Esophagus squamous epithelium (tissue), 5 donors: ENCODE data around the gene ITPK1. TPM values are rescaled to one million over a fixed set of nuclear protein-coding genes. Genes with fewer than 3 reads are reported as not detected.

Experiments
- DNase-seq: peaks from one replicate; lab custom pipeline; 2025; lab: John Stamatoyannopoulos, UW
- H3K27ac ChIP-seq, 4 donors: fragments of 200-600 bp; sonication (generic); one replicate each; pipeline ENCODE4 v1.5.1; 2016 to 2019; ENCODE audit warnings: mild to moderate bottlenecking in 1 of 4
- H3K27me3 ChIP-seq, 4 donors: fragments of 200-600 bp; sonication (generic); 1 replicate in 3 of 4; 2 replicates in 1 of 4; pipeline versions ENCODE4 v1.5.1 to v1.6.0; 2017 to 2021; ENCODE audit warnings: antibody characterized with exemption in 1 of 4
- H3K36me3 ChIP-seq, 3 donors: fragments of 200-600 bp; sonication (generic); one replicate each; pipeline ENCODE4 v1.5.1; 2016 to 2019
- H3K4me1 ChIP-seq, 3 donors: fragments of 200-600 bp; sonication (generic); one replicate each; pipeline ENCODE4 v1.5.1; 2017 to 2019
- H3K4me3 ChIP-seq, 4 donors: fragments of 200-600 bp; sonication (generic); 1 replicate in 3 of 4; 2 replicates in 1 of 4; pipeline ENCODE4 v1.5.1; 2016 to 2019; ENCODE audit warnings: mild to moderate bottlenecking in 2 of 4, moderate library complexity in 1 of 4
- H3K9me3 ChIP-seq, 3 donors: fragments of 200-600 bp; sonication (generic); one replicate each; pipeline ENCODE4 v1.5.1; 2016 to 2019
- POLR2A ChIP-seq, 4 donors: fragments of 450-650 bp; IDR thresholded peaks; one replicate each; pipeline ENCODE4 v1.6.1; 2017; ENCODE audit warnings: antibody characterized with exemption in 4 of 4, mild to moderate bottlenecking in 4 of 4, moderate library complexity in 3 of 4
- WGBS, 2 donors: methylation state at CpG; one replicate each; pipeline ENCODE4 v1.1.5; 2018; 5-methylcytosine and 5-hydroxymethylcytosine counted together
- intact Hi-C: fragments of 100-400 bp; cut with DNase I; formaldehyde crosslinking; loops from one replicate; pipeline ENCODE4 v1.15.0; 2022
- total RNA-seq, 4 donors: library from RNA; depleted of rRNA; stranded (reverse); fragments of >200 nt; gene quantifications; one replicate each; pipeline ENCODE4 v1.1.0, GENCODE V29; 2016
- TF ChIP-seq, protein P1 (sequence below), 6 experiments: fragments of 450-650 bp in 4 of 6; fragments of 200-600 bp in 2 of 6; sonication (generic) in 2 of 6; IDR thresholded peaks; one replicate each; pipeline ENCODE4 v1.5.1; 2016 to 2019; ENCODE audit warnings: antibody characterized with exemption in 6 of 6, mild to moderate bottlenecking in 4 of 6, moderate library complexity in 4 of 6
- donor health status: DM: yes; HTN: yes; CAD: no.

Gene ITPK1
- total RNA-seq, 4 donors from 2014 or later: 14.2 to 34.5 (median 25.8) TPM

DNA sequence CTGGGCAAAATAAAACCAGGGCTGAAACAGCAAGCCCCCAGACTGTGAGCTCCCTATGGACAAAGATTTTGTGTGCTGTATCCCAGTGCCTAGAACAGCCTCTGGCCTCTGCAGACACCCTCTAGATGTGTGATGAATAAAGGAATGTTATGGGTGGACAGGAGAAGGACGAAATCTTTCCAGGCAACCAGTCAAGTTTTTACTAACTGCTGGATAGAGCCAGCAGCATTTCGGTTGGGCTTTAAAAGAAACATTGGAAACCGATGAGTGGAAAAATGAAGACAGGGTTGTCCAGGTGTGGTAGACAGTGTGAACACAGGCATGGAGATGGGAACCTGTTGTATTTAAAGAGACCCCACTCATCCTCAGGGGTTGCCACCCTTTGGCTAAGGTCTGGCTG, 188.8 kb downstream of the ITPK1 start:
- H3K4me3 ChIP-seq: no peak overlapping the region
- intact Hi-C loops: no loop called here
- no peaks in the 10 kb centered on the region for H3K9me3 ChIP-seq

DNA sequence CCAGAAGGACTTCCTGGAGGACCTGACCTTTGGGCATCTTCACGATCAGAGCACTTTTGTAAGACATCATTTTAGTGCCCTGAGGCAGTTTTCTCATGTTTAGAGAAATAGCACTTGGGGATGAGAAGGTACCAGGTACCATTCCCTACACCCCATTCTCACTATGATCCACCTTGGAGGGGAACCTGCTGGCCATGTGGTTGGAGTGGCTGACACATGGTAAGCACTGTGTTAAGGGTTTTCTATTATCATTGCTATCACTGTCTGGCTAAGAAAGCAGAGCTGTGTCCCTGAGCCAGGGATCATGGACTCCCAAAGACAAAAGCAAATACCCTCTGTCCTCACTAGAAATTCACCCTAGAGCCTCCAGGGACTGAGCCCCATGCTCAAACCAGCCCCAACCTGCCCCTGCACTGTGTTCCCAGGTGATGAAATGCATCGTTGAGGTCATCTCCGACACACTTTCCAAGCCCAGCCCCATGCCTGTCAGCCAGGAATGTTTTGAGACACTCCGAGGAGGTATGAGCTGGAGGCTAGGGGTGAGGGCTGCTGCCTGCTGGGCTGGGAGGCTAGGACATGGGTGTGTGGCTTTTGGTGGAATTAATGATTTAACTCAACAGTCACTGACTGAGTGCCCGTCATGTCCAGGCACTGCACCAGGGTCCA, 189.4 kb downstream of the ITPK1 start:
- TF ChIP-seq, protein P1, sequence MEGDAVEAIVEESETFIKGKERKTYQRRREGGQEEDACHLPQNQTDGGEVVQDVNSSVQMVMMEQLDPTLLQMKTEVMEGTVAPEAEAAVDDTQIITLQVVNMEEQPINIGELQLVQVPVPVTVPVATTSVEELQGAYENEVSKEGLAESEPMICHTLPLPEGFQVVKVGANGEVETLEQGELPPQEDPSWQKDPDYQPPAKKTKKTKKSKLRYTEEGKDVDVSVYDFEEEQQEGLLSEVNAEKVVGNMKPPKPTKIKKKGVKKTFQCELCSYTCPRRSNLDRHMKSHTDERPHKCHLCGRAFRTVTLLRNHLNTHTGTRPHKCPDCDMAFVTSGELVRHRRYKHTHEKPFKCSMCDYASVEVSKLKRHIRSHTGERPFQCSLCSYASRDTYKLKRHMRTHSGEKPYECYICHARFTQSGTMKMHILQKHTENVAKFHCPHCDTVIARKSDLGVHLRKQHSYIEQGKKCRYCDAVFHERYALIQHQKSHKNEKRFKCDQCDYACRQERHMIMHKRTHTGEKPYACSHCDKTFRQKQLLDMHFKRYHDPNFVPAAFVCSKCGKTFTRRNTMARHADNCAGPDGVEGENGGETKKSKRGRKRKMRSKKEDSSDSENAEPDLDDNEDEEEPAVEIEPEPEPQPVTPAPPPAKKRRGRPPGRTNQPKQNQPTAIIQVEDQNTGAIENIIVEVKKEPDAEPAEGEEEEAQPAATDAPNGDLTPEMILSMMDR (IDR thresholded peaks at IDR 0.05): no peak
- no peak for TF ChIP-seq POLR2A (IDR thresholded peaks at IDR 0.05)
- no peak overlapping the region for H3K27ac ChIP-seq

More for the DNA sequence above, 188.8 kb downstream of the ITPK1 start:
- Histone ChIP-seq H3K36me3 (no peaks in the 10 kb centered on the region), H3K27ac (no peak overlapping the region), H3K4me1 (peaks cover 0 to 9% (median 0%) of the 10 kb centered on the region in 3 donors), H3K27me3 (peaks cover 0 to 46% (median 0%) of the 10 kb centered on the region in 4 donors)
- DNase-seq: no peak
- WGBS, 2 donors: 27 to 32% methylated on average over 3 of the region's 3 CpGs
- no peak for TF ChIP-seq POLR2A (IDR thresholded peaks at IDR 0.05)
- TF ChIP-seq, protein P1 (IDR thresholded peaks at IDR 0.05): no peak

DNA sequence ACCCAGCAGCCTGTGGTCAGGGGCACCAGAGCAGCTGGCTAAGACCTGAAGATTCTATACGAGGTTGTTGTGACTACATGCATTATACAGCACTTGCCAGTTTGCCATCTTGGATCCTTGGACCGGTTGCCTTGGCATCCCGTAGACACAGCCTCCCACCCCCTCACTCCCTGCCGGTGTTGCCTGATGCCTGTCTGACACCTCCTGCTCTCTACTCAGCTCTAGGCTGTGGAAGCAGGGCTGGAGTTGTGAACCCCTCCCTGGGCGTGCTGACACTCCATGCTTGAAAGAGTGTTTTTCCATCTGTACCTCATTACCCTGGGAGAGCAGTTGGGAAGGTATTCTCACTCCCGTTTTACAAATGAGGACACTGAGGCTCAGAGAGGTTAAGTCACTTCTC, 190.3 kb downstream of the ITPK1 start:
- TF ChIP-seq, protein P1 (IDR thresholded peaks at IDR 0.05): no peak
- TF ChIP-seq POLR2A (IDR thresholded peaks at IDR 0.05): no peak
- Histone ChIP-seq H3K36me3 (no peaks in the 10 kb centered on the region), H3K27ac (no peak overlapping the region), H3K4me1 (peaks cover 0 to 9% (median 0%) of the 10 kb centered on the region in 3 donors), H3K4me3 (no peak overlapping the region), H3K27me3 (peaks cover 0 to 58% (median 0%) of the 10 kb centered on the region in 4 donors), H3K9me3 (no peaks in the 10 kb centered on the region)
- WGBS, 2 donors: 53 to 70% methylated on average over 5 of the region's 6 CpGs
- intact Hi-C loops: no loop called here
- no peak for DNase-seq

More for the DNA sequence above, 189.4 kb downstream of the ITPK1 start:
- no peak overlapping the region for H3K4me3 ChIP-seq
- WGBS, 2 donors: 43 to 49% methylated on average over 4 to 5 of the region's 5 CpGs
- H3K36me3 ChIP-seq: no peaks in the 10 kb centered on the region
- peaks cover 0 to 9% (median 0%) of the 10 kb centered on the region in 3 donors for H3K4me1 ChIP-seq
- intact Hi-C loops: no loop called here
- peaks cover 0 to 52% (median 0%) of the 10 kb centered on the region in 4 donors for H3K27me3 ChIP-seq
- no peaks in the 10 kb centered on the region for H3K9me3 ChIP-seq
- no peak for DNase-seq

DNA sequence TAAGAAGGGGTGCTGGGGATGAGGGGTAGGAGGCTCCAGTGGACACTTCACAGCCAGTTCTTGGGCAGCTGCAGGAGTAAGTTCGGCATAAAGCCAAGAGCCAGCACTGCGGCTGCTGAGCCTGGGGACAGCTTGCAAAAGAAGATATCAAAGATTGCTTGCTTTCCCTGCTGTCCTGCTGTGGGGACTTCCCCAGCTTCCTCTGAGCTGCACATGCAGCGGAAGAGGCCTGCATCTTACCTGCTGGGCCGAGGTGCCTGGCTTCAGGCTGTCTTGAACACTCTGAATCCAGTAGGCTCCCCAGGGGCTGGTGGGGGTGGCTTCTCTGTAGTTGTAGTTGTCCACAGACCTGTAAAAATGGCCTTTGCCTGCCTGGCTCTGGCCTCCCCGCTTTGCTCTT, 191.5 kb downstream of the ITPK1 start:
- Histone ChIP-seq H3K36me3 (no peaks in the 10 kb centered on the region), H3K4me1 (peaks cover 0 to 9% (median 0%) of the 10 kb centered on the region in 3 donors), H3K27ac (no peak overlapping the region), H3K4me3 (no peak overlapping the region), H3K9me3 (no peaks in the 10 kb centered on the region), H3K27me3 (peaks cover 0 to 66% (median 0%) of the 10 kb centered on the region in 4 donors)
- WGBS, 2 donors: 31 to 43% methylated on average over 3 to 4 of the region's 5 CpGs
- TF ChIP-seq, protein P1 (IDR thresholded peaks at IDR 0.05): no peak
- no peak for TF ChIP-seq POLR2A (IDR thresholded peaks at IDR 0.05)
- no peak for DNase-seq
- intact Hi-C loops: no loop called here

DNA sequence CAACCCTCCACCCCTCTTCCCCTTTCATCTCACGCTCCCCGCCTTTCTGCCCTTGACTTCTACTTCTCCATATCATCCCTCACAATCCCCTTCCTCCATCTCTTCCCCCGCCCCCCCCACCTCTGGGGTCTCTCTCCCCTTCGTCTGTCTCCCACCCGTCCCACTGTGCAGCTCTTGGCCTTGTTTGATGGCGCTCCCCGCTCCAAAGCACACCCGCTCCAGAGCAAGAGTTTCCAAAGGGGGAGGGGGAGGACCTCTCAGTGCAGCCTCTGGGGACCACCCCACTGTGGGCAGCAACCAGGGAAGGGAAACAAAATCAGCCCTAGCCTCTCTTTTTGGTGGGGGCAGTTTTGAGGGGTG, 192.0 kb downstream of the ITPK1 start:
- TF ChIP-seq, protein P1 (IDR thresholded peaks at IDR 0.05): no peak
- no peak for TF ChIP-seq POLR2A (IDR thresholded peaks at IDR 0.05)
- Histone ChIP-seq H3K36me3 (no peaks in the 10 kb centered on the region), H3K27me3 (peaks cover 0 to 72% (median 0%) of the 10 kb centered on the region in 4 donors), H3K4me3 (no peak overlapping the region), H3K4me1 (peaks cover 0 to 9% (median 0%) of the 10 kb centered on the region in 3 donors), H3K9me3 (no peaks in the 10 kb centered on the region), H3K27ac (no peak overlapping the region)
- intact Hi-C loops: no loop called here
- WGBS, 2 donors: 25 to 38% methylated on average over 5 of the region's 8 CpGs
- DNase-seq: no peak
